Caki2 (cell line): ENCODE data around the gene GMDS. TPM values are rescaled to one million over a fixed set of nuclear protein-coding genes. Genes with fewer than 3 reads are reported as not detected.
"Not testable (repeated sequence)": the region's sequence is repeated elsewhere in the genome, so short reads cannot be mapped to it uniquely, and the experiment has no call there.

Experiments
- DNase-seq: peaks from one replicate; pipeline ENCODE4 v3.0.0-alpha.2; 2015; ENCODE audit warnings: low read depth
- in situ Hi-C: cut with HindIII; loops from 2 replicates; pipeline ENCODE4 v1.10.0; 2016; ENCODE audit warnings: low sequenced_read_pairs, low pct_unique_long_range_greater_than_20kb, mixed read lengths
- total RNA-seq: library from RNA; depleted of rRNA; stranded (reverse); fragments of >200 nt; shearing (Covaris generic); gene quantifications from 2 replicates; pipeline ENCODE4 v1.2.3, GENCODE V29; 2014; ENCODE audit warnings: low replicate concordance

Gene GMDS
- total RNA-seq, 1 experiment from 2014 or later = 10.9 TPM

- peak; percentile 82 for DNase-seq
- in situ Hi-C loops = no loop called here
Observed at GRCh38 chr6:1686117-1687098, 559.0 kb downstream of the GMDS start.

- in situ Hi-C loops = no loop called here
Observed at GRCh38 chr6:1679688-1680068, 565.7 kb downstream of the GMDS start.

GRCh38 chr6:1679031-1679687 lies 566.2 kb downstream of the GMDS start:
- in situ Hi-C loops = no loop called here
- no peak for DNase-seq

More at GRCh38 chr6:1679688-1680068, 565.7 kb downstream of the GMDS start:
- peak; percentile 77 for DNase-seq

- no peak for DNase-seq
- in situ Hi-C loops = no loop called here
Observed at GRCh38 chr6:1678201-1678600, 567.2 kb downstream of the GMDS start.

- DNase-seq = no peak
- in situ Hi-C loops = no loop called here
Observed at GRCh38 chr6:1672379-1672778, 573.0 kb downstream of the GMDS start.

- DNase-seq = peak; percentile 83
- in situ Hi-C loops = no loop called here
Observed at GRCh38 chr6:1670711-1671462, 574.5 kb downstream of the GMDS start.

GRCh38 chr6:1669996-1670395 lies 575.4 kb downstream of the GMDS start:
- no peak for DNase-seq
- in situ Hi-C loops = no loop called here

- DNase-seq, in situ Hi-C loops: not testable (repeated sequence)
Observed at GRCh38 chr6:1668456-1668855, 576.9 kb downstream of the GMDS start.

GRCh38 chr6:1667805-1668175 lies 577.6 kb downstream of the GMDS start:
- no peak for DNase-seq

GRCh38 chr6:1667012-1667804 lies 578.2 kb downstream of the GMDS start:
- DNase-seq = peak; percentile 62
- in situ Hi-C loops = no loop called here

More at GRCh38 chr6:1667805-1668175, 577.6 kb downstream of the GMDS start:
- in situ Hi-C loops = no loop called here

- DNase-seq = no peak
- in situ Hi-C loops = no loop called here
Observed at GRCh38 chr6:1665214-1665613, 580.2 kb downstream of the GMDS start.

GRCh38 chr6:1664329-1664728 lies 581.1 kb downstream of the GMDS start:
- no peak for DNase-seq
- in situ Hi-C loops = no loop called here

GRCh38 chr6:1663511-1663910 lies 581.9 kb downstream of the GMDS start:
- DNase-seq = no peak
- in situ Hi-C loops = no loop called here

- in situ Hi-C loops = no loop called here
- DNase-seq = no peak
Observed at GRCh38 chr6:1662534-1662933, 582.9 kb downstream of the GMDS start.

- in situ Hi-C loops = no loop called here
Observed at GRCh38 chr6:1659816-1660215, 585.6 kb downstream of the GMDS start.

GRCh38 chr6:1658212-1659005 lies 587.0 kb downstream of the GMDS start:
- no peak for DNase-seq
- in situ Hi-C loops = no loop called here

More at GRCh38 chr6:1659816-1660215, 585.6 kb downstream of the GMDS start:
- no peak for DNase-seq

GRCh38 chr6:1657771-1658165 lies 587.6 kb downstream of the GMDS start:
- in situ Hi-C loops = no loop called here
- no peak for DNase-seq
